Measurements from ENCODE around the gene JADE3.

DNA sequence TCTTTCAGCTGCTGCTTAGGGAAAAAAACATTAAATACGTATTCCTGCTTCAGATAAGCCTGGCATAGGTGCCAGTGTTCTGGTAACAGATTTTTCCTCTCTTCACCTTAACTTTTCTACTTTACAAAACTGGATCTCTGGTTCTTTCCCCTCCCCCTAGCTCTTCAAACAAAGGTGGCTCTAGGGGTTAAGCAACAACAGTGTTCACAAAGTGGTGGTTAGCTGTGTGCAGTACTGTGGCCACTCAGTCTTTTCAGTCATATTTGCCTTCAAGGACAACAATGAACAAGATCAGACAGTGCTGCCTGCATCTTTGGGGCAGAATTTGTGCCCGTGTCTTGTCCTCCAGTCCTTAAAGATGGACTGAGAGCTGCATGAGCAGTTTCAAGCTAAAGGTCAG is 151.0 kb downstream of the JADE3 start:
- TF ChIP-seq, protein P1, sequence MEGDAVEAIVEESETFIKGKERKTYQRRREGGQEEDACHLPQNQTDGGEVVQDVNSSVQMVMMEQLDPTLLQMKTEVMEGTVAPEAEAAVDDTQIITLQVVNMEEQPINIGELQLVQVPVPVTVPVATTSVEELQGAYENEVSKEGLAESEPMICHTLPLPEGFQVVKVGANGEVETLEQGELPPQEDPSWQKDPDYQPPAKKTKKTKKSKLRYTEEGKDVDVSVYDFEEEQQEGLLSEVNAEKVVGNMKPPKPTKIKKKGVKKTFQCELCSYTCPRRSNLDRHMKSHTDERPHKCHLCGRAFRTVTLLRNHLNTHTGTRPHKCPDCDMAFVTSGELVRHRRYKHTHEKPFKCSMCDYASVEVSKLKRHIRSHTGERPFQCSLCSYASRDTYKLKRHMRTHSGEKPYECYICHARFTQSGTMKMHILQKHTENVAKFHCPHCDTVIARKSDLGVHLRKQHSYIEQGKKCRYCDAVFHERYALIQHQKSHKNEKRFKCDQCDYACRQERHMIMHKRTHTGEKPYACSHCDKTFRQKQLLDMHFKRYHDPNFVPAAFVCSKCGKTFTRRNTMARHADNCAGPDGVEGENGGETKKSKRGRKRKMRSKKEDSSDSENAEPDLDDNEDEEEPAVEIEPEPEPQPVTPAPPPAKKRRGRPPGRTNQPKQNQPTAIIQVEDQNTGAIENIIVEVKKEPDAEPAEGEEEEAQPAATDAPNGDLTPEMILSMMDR (IDR thresholded peaks at IDR 0.05; ENCODE audit: insufficient read depth, low read length): no peak
- TF ChIP-seq POLR2AphosphoS5 (IDR thresholded peaks at IDR 0.05; ENCODE audit: low read depth): no peak
